Liver (tissue), 9 donors: ENCODE measurements around the gene SBF2. TPM values are rescaled to one million over a fixed set of nuclear protein-coding genes. Genes with fewer than 3 reads are reported as not detected.

ENCODE experiments used
- DNase-seq: peaks from one replicate; pipeline ENCODE4 v3.0.0-alpha.2; 2017; ENCODE audit warnings: low spot score
- H3K27ac ChIP-seq, 2 donors: one replicate each; pipeline ENCODE4 v1.7.0; 2013; ENCODE audit warnings: inconsistent platforms in 2 of 2, low read length in 2 of 2, control low read depth in 1 of 2, low read depth in 1 of 2, mild to moderate bottlenecking in 1 of 2
- H3K27me3 ChIP-seq, 4 donors: one replicate each; pipeline versions ENCODE4 v1.6.1 to v1.7.0; 2013; ENCODE audit warnings: low read length in 3 of 4, inconsistent platforms in 1 of 4, mild to moderate bottlenecking in 1 of 4, moderate library complexity in 1 of 4; ENCODE audit not compliant: control insufficient read depth in 4 of 4, insufficient read depth in 4 of 4
- H3K36me3 ChIP-seq, 4 donors: one replicate each; pipeline versions ENCODE4 v1.6.1 to v1.7.0; 2013; ENCODE audit warnings: low read length in 3 of 4, mild to moderate bottlenecking in 3 of 4, low read depth in 1 of 4, moderate library complexity in 1 of 4; ENCODE audit not compliant: control insufficient read depth in 4 of 4, insufficient read depth in 3 of 4
- H3K4me1 ChIP-seq, 4 donors: one replicate each; pipeline versions ENCODE4 v1.6.1 to v1.7.0; 2013; ENCODE audit warnings: low read length in 3 of 4, mild to moderate bottlenecking in 3 of 4, moderate library complexity in 1 of 4; ENCODE audit not compliant: control insufficient read depth in 4 of 4, insufficient read depth in 4 of 4
- H3K4me3 ChIP-seq, 3 donors: one replicate each; pipeline versions ENCODE4 v1.6.1 to v1.7.0; 2013; ENCODE audit warnings: low read length in 3 of 3, control low read depth in 1 of 3, low read depth in 1 of 3, mild to moderate bottlenecking in 1 of 3
- H3K9ac ChIP-seq, 2 donors: one replicate each; pipeline ENCODE4 v1.7.0; 2013; ENCODE audit warnings: low read length in 2 of 2, mild to moderate bottlenecking in 2 of 2, moderate library complexity in 2 of 2, control low read depth in 1 of 2, low read depth in 1 of 2
- H3K9me3 ChIP-seq, 4 donors: one replicate each; pipeline versions ENCODE4 v1.6.1 to v1.7.0; 2013; ENCODE audit warnings: low read length in 3 of 4; ENCODE audit not compliant: control insufficient read depth in 4 of 4
- CTCF ChIP-seq: fragments of 150-350 bp; IDR thresholded peaks from 2 replicates; pipeline ENCODE4 v1.5.1; 2017; ENCODE audit warnings: improper control_type of control experiment, low read depth, low read length; ENCODE audit not compliant: missing input control
- EGR1 ChIP-seq, 2 donors: IDR thresholded peaks; 2 replicates each; pipeline ENCODE4 v1.6.1; 2016 to 2018; ENCODE audit warnings: antibody characterized with exemption in 2 of 2, low read depth in 2 of 2
- FOXA1 ChIP-seq: IDR thresholded peaks from 2 replicates; pipeline ENCODE4 v1.6.1; 2016; ENCODE audit warnings: antibody characterized with exemption
- FOXA2 ChIP-seq: IDR thresholded peaks from 2 replicates; pipeline ENCODE4 v1.6.1; 2016; ENCODE audit warnings: antibody characterized with exemption
- GABPA ChIP-seq, 2 donors: IDR thresholded peaks in 1 of 2; conservative IDR thresholded peaks in 1 of 2; 2 replicates each; pipeline ENCODE4 v1.6.1; 2016; ENCODE audit warnings: antibody characterized with exemption in 2 of 2, mild to moderate bottlenecking in 1 of 2, moderate library complexity in 1 of 2
- HNF4A ChIP-seq, 2 donors: conservative IDR thresholded peaks; 2 replicates each; pipeline ENCODE4 v1.6.1; 2016; ENCODE audit warnings: antibody characterized with exemption in 2 of 2, mild to moderate bottlenecking in 2 of 2
- HNF4G ChIP-seq: IDR thresholded peaks from 2 replicates; pipeline ENCODE4 v1.6.1; 2016; ENCODE audit warnings: antibody characterized with exemption
- JUND ChIP-seq, 2 donors: IDR thresholded peaks; 2 replicates each; pipeline ENCODE4 v1.6.1; 2016; ENCODE audit warnings: antibody characterized with exemption in 2 of 2
- MAX ChIP-seq: IDR thresholded peaks from 2 replicates; pipeline ENCODE4 v1.6.1; 2016; ENCODE audit warnings: antibody characterized with exemption
- NR2F2 ChIP-seq: IDR thresholded peaks from 2 replicates; pipeline ENCODE4 v1.6.1; 2016; ENCODE audit warnings: antibody characterized with exemption
- RAD21 ChIP-seq, 2 donors: IDR thresholded peaks; 2 replicates each; pipeline ENCODE4 v1.6.1; 2016; ENCODE audit warnings: antibody characterized with exemption in 2 of 2, mild to moderate bottlenecking in 2 of 2
- REST ChIP-seq: IDR thresholded peaks from 2 replicates; pipeline ENCODE4 v1.6.1; 2016; ENCODE audit warnings: antibody characterized with exemption, mild to moderate bottlenecking
- RXRA ChIP-seq, 2 donors: IDR thresholded peaks; 2 replicates each; pipeline ENCODE4 v1.6.1; 2017 to 2018; ENCODE audit warnings: antibody characterized with exemption in 2 of 2, mild to moderate bottlenecking in 1 of 2
- SP1 ChIP-seq: IDR thresholded peaks from 2 replicates; pipeline ENCODE4 v1.6.1; 2018; ENCODE audit warnings: antibody characterized with exemption, mild to moderate bottlenecking
- TAF1 ChIP-seq: conservative IDR thresholded peaks from 2 replicates; pipeline ENCODE4 v1.6.1; 2016; ENCODE audit warnings: antibody characterized with exemption, mild to moderate bottlenecking
- YY1 ChIP-seq: IDR thresholded peaks from 2 replicates; pipeline ENCODE4 v1.6.1; 2016; ENCODE audit warnings: antibody characterized with exemption, mild to moderate bottlenecking
- ZBTB33 ChIP-seq: IDR thresholded peaks from 2 replicates; pipeline ENCODE4 v1.6.1; 2016; ENCODE audit warnings: antibody characterized with exemption
- WGBS: extraction: QIAGEN DNeasy Blood & Tissue Kit; methylation state at CpG from one replicate; pipeline ENCODE4 v1.1.7; 2013; 5-methylcytosine and 5-hydroxymethylcytosine counted together
- polyA plus RNA-seq, 2 donors: library from polyadenylated mRNA; stranded (reverse) in 1 of 2; unstranded in 1 of 2; fragments of 200-250 nt in 1 of 2; fragments of >200 nt in 1 of 2; fragmentation: Nextera tagmentation in 1 of 2; extraction: Ambion mirVana in 1 of 2; gene quantifications; one replicate each; pipeline versions ENCODE4 v1.2.1 to v1.2.3, GENCODE V29; 2013 to 2015
- total RNA-seq, 2 donors: library from RNA; depleted of rRNA; stranded (reverse); fragments of >200 nt; gene quantifications; one replicate each; pipeline ENCODE4 v1.2.3, GENCODE V29; 2014
- TF ChIP-seq, protein P1 (sequence below): IDR thresholded peaks from 2 replicates; pipeline ENCODE4 v1.6.1; 2016; ENCODE audit warnings: antibody characterized with exemption
- donor health status: healthy.
- donor health status: healthy.
- donor health status: healthy.
- donor health status: healthy.
- donor health status: healthy.

The SBF2 gene
- total and polyA plus RNA-seq, 4 donors: 7.5 to 31.3 (median 14.7) TPM

DNA sequence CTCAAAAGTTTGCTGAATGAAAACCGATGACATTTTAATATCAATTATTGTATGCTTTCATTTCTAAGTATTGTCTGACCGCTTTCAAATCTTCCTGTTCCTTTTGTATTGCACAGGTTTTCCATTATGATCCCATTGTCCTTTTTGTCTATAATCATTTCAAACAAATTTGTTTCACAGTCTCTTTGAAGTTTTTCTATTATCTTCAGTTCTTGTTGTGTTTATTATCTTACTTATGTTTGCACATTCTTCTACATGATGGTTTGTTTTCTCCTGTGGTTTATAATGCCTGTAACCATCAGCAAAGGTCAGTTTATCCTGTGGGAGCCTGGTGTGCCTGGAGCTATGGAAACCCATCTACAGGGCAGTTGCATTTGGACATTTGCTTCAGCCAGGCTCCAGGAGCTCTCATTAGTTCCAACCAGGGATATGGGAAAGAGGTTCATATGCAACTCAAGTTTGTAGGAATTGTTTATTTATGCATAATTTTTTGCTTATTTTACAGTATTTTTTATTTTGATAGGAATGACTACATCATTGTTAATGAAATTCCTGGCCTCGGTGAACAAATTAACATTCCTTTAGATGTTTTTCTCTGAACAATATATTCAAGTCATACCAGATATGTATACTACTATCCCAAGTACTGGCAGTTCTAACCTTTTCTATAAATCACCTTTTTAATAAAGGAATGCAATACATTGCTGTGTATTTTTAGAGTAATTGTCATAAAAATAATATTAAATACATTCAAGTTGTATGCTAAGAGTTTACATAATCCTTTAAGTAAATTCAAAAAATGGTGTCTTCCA is 179.2 kb downstream of the SBF2 start:
- no peak overlapping the region for H3K9ac ChIP-seq
- no peak for DNase-seq
- no peak for TF ChIP-seq HNF4G
- TF ChIP-seq GABPA (IDR thresholded peaks at IDR 0.05 in 1 of 2, conservative IDR thresholded peaks at IDR 0.05 in 1 of 2): no peak
- no peak for TF ChIP-seq ZBTB33
- TF ChIP-seq JUND (IDR thresholded peaks at IDR 0.05): no peak
- TF ChIP-seq YY1: no peak
- TF ChIP-seq REST: no peak
- TF ChIP-seq HNF4A (conservative IDR thresholded peaks at IDR 0.05): no peak
- no peak for TF ChIP-seq TAF1
- no peak for TF ChIP-seq RAD21 (IDR thresholded peaks at IDR 0.05)
- TF ChIP-seq, protein P1, sequence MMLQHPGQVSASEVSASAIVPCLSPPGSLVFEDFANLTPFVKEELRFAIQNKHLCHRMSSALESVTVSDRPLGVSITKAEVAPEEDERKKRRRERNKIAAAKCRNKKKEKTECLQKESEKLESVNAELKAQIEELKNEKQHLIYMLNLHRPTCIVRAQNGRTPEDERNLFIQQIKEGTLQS: no peak
- no peak for TF ChIP-seq CTCF
- no peak for TF ChIP-seq FOXA1
- no peak for TF ChIP-seq MAX
- TF ChIP-seq RXRA (IDR thresholded peaks at IDR 0.05): no peak
- TF ChIP-seq SP1: no peak
- TF ChIP-seq NR2F2: no peak
- TF ChIP-seq EGR1 (IDR thresholded peaks at IDR 0.05; ENCODE audit: low read depth in 2 of 2): no peak
- TF ChIP-seq FOXA2: no peak
- no peaks in the 10 kb centered on the region for H3K36me3 ChIP-seq
- H3K4me3 ChIP-seq: no peak overlapping the region
- peaks cover 0 to 3% (median 1%) of the 10 kb centered on the region in 4 donors for H3K4me1 ChIP-seq
- 93% methylated on average over 3 of the region's 3 CpGs for WGBS
- H3K27me3 ChIP-seq: no peaks in the 10 kb centered on the region
- no peak overlapping the region for H3K27ac ChIP-seq
- no peaks in the 10 kb centered on the region for H3K9me3 ChIP-seq
